Activated naive CD4-positive, alpha-beta T cell (primary cell): Measurements from ENCODE around the gene FN1.

Source experiments
- DNase-seq, 4 experiments: peaks; one replicate each; lab custom pipeline; 2025; lab: John Stamatoyannopoulos, UW

FN1 gene

GRCh38 chr2:215383652-215384279, 52.1 kb downstream of the FN1 start:
- no peak for DNase-seq

GRCh38 chr2:215382480-215382879, 53.4 kb downstream of the FN1 start:
- DNase-seq, result no peak

- no peak for DNase-seq
Measured at GRCh38 chr2:215382011-215382410, 53.9 kb downstream of the FN1 start.

- DNase-seq, result no peak
Measured at GRCh38 chr2:215380699-215381098, 55.2 kb downstream of the FN1 start.

- no peak for DNase-seq
Measured at GRCh38 chr2:215379948-215380347, 55.9 kb downstream of the FN1 start.

- no peak for DNase-seq
Measured at GRCh38 chr2:215379039-215379438, 56.8 kb downstream of the FN1 start.

GRCh38 chr2:215378045-215378444, 57.8 kb downstream of the FN1 start:
- DNase-seq, result no peak

- DNase-seq, result no peak
Measured at GRCh38 chr2:215377283-215377682, 58.6 kb downstream of the FN1 start.

- DNase-seq, result no peak
Measured at GRCh38 chr2:215376103-215376780, 59.6 kb downstream of the FN1 start.

GRCh38 chr2:215375467-215375830, 60.4 kb downstream of the FN1 start:
- no peak for DNase-seq

GRCh38 chr2:215374642-215375466, 61.0 kb downstream of the FN1 start:
- no peak for DNase-seq

GRCh38 chr2:215374002-215374401, 61.9 kb downstream of the FN1 start:
- no peak for DNase-seq

- DNase-seq, result no peak
Measured at GRCh38 chr2:215372968-215373649, 62.8 kb downstream of the FN1 start.

GRCh38 chr2:215371915-215372897, 63.7 kb downstream of the FN1 start:
- DNase-seq, result no peak

- DNase-seq, result no peak
Measured at GRCh38 chr2:215370112-215370965, 65.5 kb downstream of the FN1 start.

- no peak for DNase-seq
Measured at GRCh38 chr2:215369181-215369760, 66.6 kb downstream of the FN1 start.

- DNase-seq, result no peak
Measured at GRCh38 chr2:215368493-215368809, 67.4 kb downstream of the FN1 start.

GRCh38 chr2:215367662-215368492, 68.0 kb downstream of the FN1 start:
- DNase-seq, result no peak

- no peak for DNase-seq
Measured at GRCh38 chr2:215366440-215367032, 69.3 kb downstream of the FN1 start.
